H9 (cell line): Measurements from ENCODE around the gene APOC1. TPM values are rescaled to one million over a fixed set of nuclear protein-coding genes. Genes with fewer than 3 reads are reported as not detected.
"Not testable (repeated sequence)": the region's sequence is repeated elsewhere in the genome, so short reads cannot be mapped to it uniquely, and the experiment has no call there.

Source experiments
- DNase-seq: peaks from one replicate; pipeline ENCODE4 v3.0.0-alpha.2; 2017
- H2AFZ ChIP-seq: one replicate; pipeline ENCODE4 v1.6.1; 2013; ENCODE audit warnings: mild to moderate bottlenecking, low read length, control low read depth, moderate library complexity
- H2AK5ac ChIP-seq: 2 replicates; pipeline ENCODE4 v1.6.1; 2013; ENCODE audit warnings: low read length, control low read depth, mixed read lengths; ENCODE audit not compliant: insufficient read length
- H2BK120ac ChIP-seq: one replicate; pipeline ENCODE4 v1.6.1; 2013; ENCODE audit warnings: low read depth, mild to moderate bottlenecking, low read length, control low read depth, inconsistent platforms; ENCODE audit not compliant: poor library complexity, severe bottlenecking
- H2BK12ac ChIP-seq: 2 replicates; pipeline ENCODE4 v1.6.1; 2013; ENCODE audit warnings: low read length, control low read depth, mixed read lengths, low read depth; ENCODE audit not compliant: insufficient read length
- H2BK15ac ChIP-seq: 2 replicates; pipeline ENCODE4 v1.6.1; 2013; ENCODE audit warnings: low read depth, low read length, control low read depth
- H2BK20ac ChIP-seq: one replicate; pipeline ENCODE4 v1.6.1; 2013; ENCODE audit warnings: low read depth, mild to moderate bottlenecking, low read length, control low read depth, inconsistent platforms; ENCODE audit not compliant: poor library complexity, severe bottlenecking
- H2BK5ac ChIP-seq: 2 replicates; pipeline ENCODE4 v1.6.1; 2013; ENCODE audit warnings: low read length, control low read depth, mixed read lengths; ENCODE audit not compliant: insufficient read length
- H3K14ac ChIP-seq: 2 replicates; pipeline ENCODE4 v1.6.1; 2013; ENCODE audit warnings: low read length, control low read depth; ENCODE audit not compliant: insufficient read depth
- H3K18ac ChIP-seq: 2 replicates; pipeline ENCODE4 v1.6.1; 2013; ENCODE audit warnings: low read depth, mild to moderate bottlenecking, mixed read lengths, low read length, control low read depth; ENCODE audit not compliant: insufficient read length
- H3K23ac ChIP-seq: 2 replicates; pipeline ENCODE4 v1.6.1; 2013; ENCODE audit warnings: low read length, control low read depth, mixed read lengths, low read depth; ENCODE audit not compliant: insufficient read length
- H3K23me2 ChIP-seq: 2 replicates; pipeline ENCODE4 v1.6.1; 2013; ENCODE audit warnings: low read depth, mild to moderate bottlenecking, mixed read lengths, low read length, control low read depth; ENCODE audit not compliant: insufficient read length, poor library complexity, severe bottlenecking
- H3K27ac ChIP-seq: 2 replicates; pipeline ENCODE4 v1.5.1; 2013; ENCODE audit warnings: low read length, control low read depth, mixed read lengths, low read depth; ENCODE audit not compliant: insufficient read length
- H3K27me3 ChIP-seq: 2 replicates; pipeline ENCODE4 v1.6.1; 2013; ENCODE audit warnings: low read length, control low read depth, inconsistent platforms; ENCODE audit not compliant: insufficient read depth
- H3K4ac ChIP-seq: 2 replicates; pipeline ENCODE4 v1.6.1; 2013; ENCODE audit warnings: low read depth, mild to moderate bottlenecking, control low read depth, inconsistent platforms, low read length, moderate library complexity
- H3K4me1 ChIP-seq: 2 replicates; pipeline ENCODE4 v1.6.1; 2013; ENCODE audit warnings: low read length, control low read depth, inconsistent platforms; ENCODE audit not compliant: insufficient read depth
- H3K4me2 ChIP-seq: 2 replicates; pipeline ENCODE4 v1.6.1; 2013; ENCODE audit warnings: low read length, control low read depth, mixed read lengths; ENCODE audit not compliant: insufficient read length, insufficient read depth
- H3K56ac ChIP-seq: 2 replicates; pipeline ENCODE4 v1.6.1; 2013; ENCODE audit warnings: low read depth, mild to moderate bottlenecking, mixed read lengths, low read length, control low read depth; ENCODE audit not compliant: insufficient read length
- H3K79me1 ChIP-seq: 2 replicates; pipeline ENCODE4 v1.6.1; 2013; ENCODE audit warnings: low read depth, mild to moderate bottlenecking, moderate library complexity, low read length, control low read depth, inconsistent platforms; ENCODE audit not compliant: insufficient read depth, poor library complexity, severe bottlenecking
- H3K79me2 ChIP-seq: 2 replicates; pipeline ENCODE4 v1.6.1; 2013; ENCODE audit warnings: low read length, control low read depth, inconsistent platforms; ENCODE audit not compliant: insufficient read depth
- H3K9ac ChIP-seq: 2 replicates; pipeline ENCODE4 v1.6.1; 2013; ENCODE audit warnings: low read length, control low read depth, mixed read lengths; ENCODE audit not compliant: insufficient read length; ENCODE audit errors: extremely low read depth
- H3K9me3 ChIP-seq: one replicate; pipeline ENCODE4 v1.6.1; 2013; ENCODE audit warnings: low read depth, low read length, inconsistent platforms; ENCODE audit not compliant: control insufficient read depth
- H3T11ph ChIP-seq: one replicate; pipeline ENCODE4 v1.6.1; 2013; ENCODE audit warnings: mild to moderate bottlenecking, low read length, control low read depth, inconsistent platforms
- H4K20me1 ChIP-seq: one replicate; pipeline ENCODE4 v1.6.1; 2013; ENCODE audit not compliant: control insufficient read depth, insufficient read length, insufficient read depth
- H4K5ac ChIP-seq: 2 replicates; pipeline ENCODE4 v1.6.1; 2013; ENCODE audit warnings: low read depth, mild to moderate bottlenecking, mixed read lengths, low read length, control low read depth; ENCODE audit not compliant: insufficient read length
- H4K8ac ChIP-seq: replicated peaks from 2 replicates; pipeline ENCODE4 v1.6.1; 2013; ENCODE audit warnings: low read length, control low read depth, mixed read lengths, low read depth; ENCODE audit not compliant: insufficient read length
- H4K91ac ChIP-seq: 2 replicates; pipeline ENCODE4 v1.6.1; 2013; ENCODE audit warnings: low read depth, mild to moderate bottlenecking, moderate library complexity, mixed read lengths, low read length, control low read depth; ENCODE audit not compliant: insufficient read length
- H3K27ac Mint-ChIP-seq, 3 experiments: 2 replicates in 2 of 3; 3 replicates in 1 of 3; pipeline ENCODE4 v1.8.0; 2020 to 2021; ENCODE audit warnings: mixed read lengths in 3 of 3, mild to moderate bottlenecking in 1 of 3, moderate library complexity in 1 of 3
- H3K27me3 Mint-ChIP-seq: 2 replicates; pipeline ENCODE4 v1.8.0; 2021; ENCODE audit warnings: low read depth, mild to moderate bottlenecking, moderate library complexity, mixed read lengths
- H3K36me3 Mint-ChIP-seq, 3 experiments: 2 replicates in 2 of 3; 3 replicates in 1 of 3; pipeline ENCODE4 v1.8.0; 2020 to 2021; ENCODE audit warnings: low read depth in 3 of 3, mixed read lengths in 3 of 3; ENCODE audit not compliant: insufficient read depth in 1 of 3
- H3K4me1 Mint-ChIP-seq, 2 experiments: 2 replicates each; pipeline ENCODE4 v1.8.0; 2020; ENCODE audit warnings: mixed read lengths in 2 of 2
- H3K4me3 Mint-ChIP-seq, 2 experiments: 2 replicates in 1 of 2; 3 replicates in 1 of 2; pipeline ENCODE4 v1.8.0; 2020 to 2021; ENCODE audit warnings: mild to moderate bottlenecking in 2 of 2, mixed read lengths in 2 of 2, moderate library complexity in 1 of 2
- H3K9me3 Mint-ChIP-seq, 2 experiments: 2 replicates in 1 of 2; 3 replicates in 1 of 2; pipeline ENCODE4 v1.8.0; 2020; ENCODE audit warnings: mild to moderate bottlenecking in 2 of 2, mixed read lengths in 2 of 2, moderate library complexity in 1 of 2
- WGBS: extraction: QIAGEN DNeasy Blood & Tissue Kit; methylation state at CpG from one replicate; pipeline ENCODE4 v1.1.7; 2013; ENCODE audit warnings: missing lambda C conversion rate, low lambda C conversion rate, mixed read lengths; ENCODE audit not compliant: insufficient read length; ENCODE audit errors: extremely low coverage; 5-methylcytosine and 5-hydroxymethylcytosine counted together
- total RNA-seq: library from RNA; stranded (reverse); gene quantifications from 2 replicates; pipeline ENCODE4 v1.2.1, GENCODE V29; 2021
- TF ChIP-seq, protein P1 (sequence below): fragments of 200-600 bp; sonication (generic); conservative IDR thresholded peaks from 3 replicates; pipeline ENCODE4 v1.8.0; 2021; ENCODE audit warnings: antibody characterized with exemption, mild to moderate bottlenecking

Gene APOC1
- total RNA-seq, 1 experiment from 2014 or later: 78.1 TPM

- Mint-ChIP-seq H3K4me3 (peak overlapping the region in 1 of 2 experiments; percentile 64; a peak in 3 of 5 replicates), H3K36me3 (peaks cover 10 to 14% (median 14%) of the 10 kb centered on the region in 3 experiments; a peak in 6 of 7 replicates), H3K27ac (peak overlapping the region in 2 of 3 experiments; percentile 34 to 57; a peak in 3 of 7 replicates), H3K9me3 (no peaks in the 10 kb centered on the region; a peak in 1 of 5 replicates), H3K4me1 (peaks cover 29 to 39% of the 10 kb centered on the region in 2 experiments), H3K27me3 (no peaks in the 10 kb centered on the region; the same call in 1 of the 2 replicates)
- no peak overlapping the region for H3K23ac ChIP-seq
- H3K9ac ChIP-seq: no peak overlapping the region
- H4K5ac ChIP-seq: no peak overlapping the region
- no peak overlapping the region for H3K4me2 ChIP-seq
- no peak overlapping the region for H2BK12ac ChIP-seq
- H3K56ac ChIP-seq: no peak overlapping the region
- H2BK15ac ChIP-seq: no peak overlapping the region
- no peak overlapping the region for H4K8ac ChIP-seq
- H3K79me1 ChIP-seq: no peaks in the 10 kb centered on the region
- H2BK120ac ChIP-seq: no peak overlapping the region
- no peaks in the 10 kb centered on the region for H4K20me1 ChIP-seq
- no CpG with 5 or more reads among the region's 6 CpGs for WGBS
- no peak overlapping the region for H3K18ac ChIP-seq
- no peaks in the 10 kb centered on the region for H3K9me3 ChIP-seq
- no peak overlapping the region for H2BK5ac ChIP-seq
- H3K14ac ChIP-seq: no peak overlapping the region
- H2BK20ac ChIP-seq: no peak overlapping the region
- H2AFZ ChIP-seq: no peak overlapping the region
- no peaks in the 10 kb centered on the region for H3K79me2 ChIP-seq
- H2AK5ac ChIP-seq: no peak overlapping the region
- H3K4me1 ChIP-seq: peaks cover 2% of the 10 kb centered on the region; the same call in 1 of the 2 replicates
- no peak overlapping the region for H3T11ph ChIP-seq
- TF ChIP-seq, protein P1, sequence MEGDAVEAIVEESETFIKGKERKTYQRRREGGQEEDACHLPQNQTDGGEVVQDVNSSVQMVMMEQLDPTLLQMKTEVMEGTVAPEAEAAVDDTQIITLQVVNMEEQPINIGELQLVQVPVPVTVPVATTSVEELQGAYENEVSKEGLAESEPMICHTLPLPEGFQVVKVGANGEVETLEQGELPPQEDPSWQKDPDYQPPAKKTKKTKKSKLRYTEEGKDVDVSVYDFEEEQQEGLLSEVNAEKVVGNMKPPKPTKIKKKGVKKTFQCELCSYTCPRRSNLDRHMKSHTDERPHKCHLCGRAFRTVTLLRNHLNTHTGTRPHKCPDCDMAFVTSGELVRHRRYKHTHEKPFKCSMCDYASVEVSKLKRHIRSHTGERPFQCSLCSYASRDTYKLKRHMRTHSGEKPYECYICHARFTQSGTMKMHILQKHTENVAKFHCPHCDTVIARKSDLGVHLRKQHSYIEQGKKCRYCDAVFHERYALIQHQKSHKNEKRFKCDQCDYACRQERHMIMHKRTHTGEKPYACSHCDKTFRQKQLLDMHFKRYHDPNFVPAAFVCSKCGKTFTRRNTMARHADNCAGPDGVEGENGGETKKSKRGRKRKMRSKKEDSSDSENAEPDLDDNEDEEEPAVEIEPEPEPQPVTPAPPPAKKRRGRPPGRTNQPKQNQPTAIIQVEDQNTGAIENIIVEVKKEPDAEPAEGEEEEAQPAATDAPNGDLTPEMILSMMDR: no peak
- H3K27me3 ChIP-seq: no peaks in the 10 kb centered on the region
- no peak overlapping the region for H4K91ac ChIP-seq
- no peak overlapping the region for H3K4ac ChIP-seq
- no peaks in the 10 kb centered on the region for H3K23me2 ChIP-seq
- no peak for DNase-seq
- no peak overlapping the region for H3K27ac ChIP-seq
Measured at GRCh38 chr19:44912854-44913253, 1.6 kb upstream of the APOC1 start.

GRCh38 chr19:44913512-44914432, 636 bp upstream of the APOC1 start:
- not testable (repeated sequence) for H2BK15ac ChIP-seq, H3K36me3 Mint-ChIP-seq, H3K23ac ChIP-seq, H4K20me1 ChIP-seq, H2BK20ac ChIP-seq, H2AK5ac ChIP-seq, H2BK12ac ChIP-seq, H4K8ac ChIP-seq, H3K9me3 Mint-ChIP-seq, H3K27me3 ChIP-seq, H3K23me2 ChIP-seq, H2BK5ac ChIP-seq, H3K79me2 ChIP-seq, H3K27ac ChIP-seq, H3K18ac ChIP-seq, H3K9me3 ChIP-seq, H4K91ac ChIP-seq, H3K4ac ChIP-seq, H3K27me3 Mint-ChIP-seq, H3K79me1 ChIP-seq, H3T11ph ChIP-seq, H2AFZ ChIP-seq, DNase-seq, H3K56ac ChIP-seq, H3K4me1 ChIP-seq, H4K5ac ChIP-seq, H2BK120ac ChIP-seq
- H3K4me1 Mint-ChIP-seq: peaks cover 29 to 34% of the 10 kb centered on the region in 2 experiments
- Histone ChIP-seq H3K9ac (peak overlapping the region; percentile 21), H3K14ac (peak overlapping the region; percentile 41), H3K4me2 (peak overlapping the region; percentile 75)
- peak overlapping the region; percentile 93 to 100 (median 99) for H3K27ac Mint-ChIP-seq
- peak overlapping the region; percentile 94 to 98 for H3K4me3 Mint-ChIP-seq
- no CpG with 5 or more reads among the region's 23 CpGs for WGBS
